HCT116 (cell line): ENCODE measurements around the gene PPP2R3C. TPM values are rescaled to one million over a fixed set of nuclear protein-coding genes. Genes with fewer than 3 reads are reported as not detected.

Experiments used
- ATAC-seq: fragments of 200-7000 bp; cut with Tn5 transposase; 2 replicates; pipeline ENCODE4 v1.9.1; 2020; ENCODE audit warnings: mild to moderate bottlenecking, moderate library complexity
- BruUV-seq: library from RNA; stranded (reverse); fragments of 400-500 nt; replicated peaks from 2 replicates; lab custom pipeline; 2021; lab: Mats Ljungman, UMichigan
- CTCF ChIA-PET: fragments of 300-600 bp; sonication (Branson Sonifier 250); formaldehyde crosslinking; loops from one replicate; lab custom pipeline; 2021; ENCODE audit warnings: antibody characterized with exemption; lab: Charles Lee
- POLR2A ChIA-PET: fragments of 300-600, 350-600 bp; sonication (Branson Sonifier 250); formaldehyde crosslinking; loops from one replicate; lab custom pipeline; 2021; ENCODE audit warnings: antibody characterized with exemption; lab: Charles Lee
- RAD21 ChIA-PET, 2 experiments: fragments of 300-600 bp; sonication (Branson Sonifier 250); formaldehyde crosslinking; loops; one replicate each; lab custom pipeline; 2023; ENCODE audit warnings: low total read pairs in 2 of 2; ENCODE audit not compliant: uncharacterized antibody in 2 of 2, unreplicated experiment in 2 of 2, low non-redundant PET in 1 of 2; lab: Charles Lee
- DNase-seq: peaks from one replicate; pipeline ENCODE4 v3.0.0-alpha.2; 2010; ENCODE audit warnings: low read depth, low spot score
- H2AFZ ChIP-seq: fragments of 200-600 bp; shearing (Covaris generic), sonication (generic); 2 replicates; pipeline ENCODE4 v1.6.1; 2017; ENCODE audit warnings: low read depth, mixed run types, mixed read lengths, antibody characterized with exemption, low read length; ENCODE audit not compliant: poor library complexity, severe bottlenecking
- H3K27ac ChIP-seq: 2 replicates; pipeline ENCODE4 v1.5.1; 2012; ENCODE audit warnings: low read depth, low read length
- H3K27me3 ChIP-seq: fragments of 200-600 bp; sonication (generic); 2 replicates; pipeline ENCODE4 v1.6.1; 2016; ENCODE audit warnings: mixed run types, low read length, mixed read lengths; ENCODE audit not compliant: insufficient read depth
- H3K36me3 ChIP-seq, 2 experiments: fragments of 200-500 bp in 1 of 2; fragments of 200-600 bp in 1 of 2; sonication (Bioruptor generic) in 1 of 2; sonication (generic) in 1 of 2; 2 replicates each; pipeline versions ENCODE4 v1.5.1 to v1.6.1; 2014 to 2016; ENCODE audit warnings: low read length in 2 of 2, inconsistent platforms in 1 of 2, mixed read lengths in 1 of 2, mixed run types in 1 of 2; ENCODE audit not compliant: insufficient read depth in 2 of 2, control insufficient read depth in 1 of 2
- H3K4me1 ChIP-seq, 2 experiments: fragments of 200-600 bp in 1 of 2; sonication (generic) in 1 of 2; 2 replicates each; pipeline versions ENCODE4 v1.5.1 to v1.6.1; 2012 to 2017; ENCODE audit warnings: low read length in 2 of 2, inconsistent platforms in 1 of 2, mild to moderate bottlenecking in 1 of 2, mixed read lengths in 1 of 2, mixed run types in 1 of 2, moderate library complexity in 1 of 2; ENCODE audit not compliant: insufficient read depth in 2 of 2, control insufficient read depth in 1 of 2
- H3K4me2 ChIP-seq: fragments of 200-600 bp; sonication (generic); 2 replicates; pipeline ENCODE4 v1.6.1; 2017; ENCODE audit warnings: mixed run types, low read length, mixed read lengths
- H3K4me3 ChIP-seq, 2 experiments: fragments of 200-600 bp in 1 of 2; sonication (generic) in 1 of 2; replicated peaks in 1 of 2; 2 replicates each; pipeline ENCODE4 v1.5.1; 2011 to 2016; ENCODE audit warnings: low read length in 2 of 2, control low read depth in 1 of 2, low read depth in 1 of 2, mild to moderate bottlenecking in 1 of 2, mixed read lengths in 1 of 2, mixed run types in 1 of 2
- H3K79me2 ChIP-seq: fragments of 200-600 bp; sonication (generic); 2 replicates; pipeline ENCODE4 v1.6.1; 2017; ENCODE audit warnings: mild to moderate bottlenecking, mixed run types, low read length, moderate library complexity, mixed read lengths; ENCODE audit not compliant: insufficient read depth
- H3K9ac ChIP-seq: fragments of 200-600 bp; sonication (generic); 2 replicates; pipeline ENCODE4 v1.6.1; 2016; ENCODE audit warnings: low read length, mixed read lengths
- H3K9me2 ChIP-seq: fragments of 200-600 bp; sonication (generic), shearing (Covaris generic); 2 replicates; pipeline ENCODE4 v1.6.1; 2017; ENCODE audit warnings: mixed run types, mild to moderate bottlenecking, moderate library complexity; ENCODE audit not compliant: insufficient read depth
- H3K9me3 ChIP-seq, 2 experiments: fragments of 200-500 bp in 1 of 2; fragments of 200-600 bp in 1 of 2; sonication (Bioruptor generic) in 1 of 2; sonication (generic) in 1 of 2; 2 replicates each; pipeline ENCODE4 v1.6.1; 2014 to 2017; ENCODE audit warnings: low read length in 2 of 2, mixed read lengths in 2 of 2, inconsistent platforms in 1 of 2, low read depth in 1 of 2, mild to moderate bottlenecking in 1 of 2, mixed run types in 1 of 2, moderate library complexity in 1 of 2; ENCODE audit not compliant: control insufficient read depth in 1 of 2, insufficient read depth in 1 of 2
- H4K20me1 ChIP-seq: fragments of 200-600 bp; sonication (generic), shearing (Covaris generic); 2 replicates; pipeline ENCODE4 v1.6.1; 2017; ENCODE audit warnings: mixed run types, mild to moderate bottlenecking, moderate library complexity; ENCODE audit not compliant: insufficient read depth
- ATF3 ChIP-seq: IDR thresholded peaks from 2 replicates; pipeline ENCODE4 v1.6.1; 2012
- CBX3 ChIP-seq: IDR thresholded peaks from 2 replicates; pipeline ENCODE4 v1.6.1; 2012; ENCODE audit warnings: low read depth
- CEBPB ChIP-seq: IDR thresholded peaks from 2 replicates; pipeline ENCODE4 v1.6.1; 2012; ENCODE audit warnings: low read depth
- POLR2A ChIP-seq: IDR thresholded peaks from 2 replicates; pipeline ENCODE4 v1.7.0; 2011; ENCODE audit warnings: borderline replicate concordance; ENCODE audit not compliant: insufficient read depth, insufficient read length; ENCODE audit errors: extremely low read depth
- RAD21 ChIP-seq: IDR thresholded peaks from 2 replicates; pipeline ENCODE4 v1.6.1; 2012; ENCODE audit warnings: low read depth, mild to moderate bottlenecking
- SIN3A ChIP-seq: IDR thresholded peaks from 2 replicates; pipeline ENCODE4 v1.6.1; 2012; ENCODE audit warnings: low read depth
- TCF7L2 ChIP-seq: IDR thresholded peaks from 2 replicates; pipeline ENCODE4 v1.7.0; 2011; ENCODE audit warnings: borderline replicate concordance, inconsistent platforms; ENCODE audit not compliant: insufficient read depth, insufficient read length; ENCODE audit errors: extremely low read depth
- YY1 ChIP-seq: IDR thresholded peaks from 2 replicates; pipeline ENCODE4 v1.6.1; 2011; ENCODE audit warnings: low read length, low read depth, moderate library complexity, mild to moderate bottlenecking; ENCODE audit not compliant: insufficient replicate concordance; ENCODE audit errors: extremely low read depth
- intact Hi-C: fragments of 100-400 bp; cut with micrococcal nuclease; formaldehyde crosslinking; loops from 2 replicates; pipeline ENCODE4 v1.10.0; 2022
- total RNA-seq: library from RNA; stranded (reverse); gene quantifications from one replicate; pipeline ENCODE4 v1.2.1, GENCODE V29; 2021; ENCODE audit not compliant: unreplicated experiment
- TF ChIP-seq, protein P1 (sequence below), 3 experiments: fragments of 200-600 bp in 1 of 3; sonication (generic) in 1 of 3; IDR thresholded peaks in 2 of 3; conservative IDR thresholded peaks in 1 of 3; 2 replicates each; pipeline ENCODE4 v1.5.1; 2012 to 2017; ENCODE audit warnings: low read depth in 2 of 3, low read length in 2 of 3, antibody characterized with exemption in 1 of 3, borderline replicate concordance in 1 of 3, control low read depth in 1 of 3, mild to moderate bottlenecking in 1 of 3, mixed read lengths in 1 of 3, mixed run types in 1 of 3, moderate library complexity in 1 of 3; ENCODE audit not compliant: insufficient read depth in 1 of 3
- TF ChIP-seq, protein P2 (sequence below): IDR thresholded peaks from 2 replicates; pipeline ENCODE4 v1.6.1; 2011; ENCODE audit warnings: mild to moderate bottlenecking, low read length, moderate library complexity; ENCODE audit not compliant: insufficient replicate concordance; ENCODE audit errors: extremely low read depth

PPP2R3C gene
- total RNA-seq, 1 experiment from 2014 or later: 14.1 TPM

- Histone ChIP-seq H3K79me2 (no peaks in the 10 kb centered on the region), H3K9ac (no peak overlapping the region), H3K9me3 (no peaks in the 10 kb centered on the region), H3K27me3 (no peaks in the 10 kb centered on the region), H3K36me3 (peaks cover 0 to 4% of the 10 kb centered on the region in 2 experiments; a peak in 1 of 4 replicates), H4K20me1 (no peaks in the 10 kb centered on the region), H3K9me2 (no peaks in the 10 kb centered on the region), H3K4me1 (no peaks in the 10 kb centered on the region; a peak in 1 of 4 replicates), H2AFZ (no peak overlapping the region), H3K4me2 (no peak overlapping the region), H3K27ac (no peak overlapping the region), H3K4me3 (no peak overlapping the region)
- POLR2A ChIA-PET: no interaction called here
- no TSS peak for BruUV-seq
- ATAC-seq: no peak
- RAD21 ChIA-PET: no interaction called here
- TF ChIP-seq TCF7L2 (no peak), SIN3A (no peak), RAD21 (no peak), POLR2A (no peak), YY1 (no peak), CEBPB (no peak), ATF3 (no peak), CBX3 (no peak)
- TF ChIP-seq, protein P1, sequence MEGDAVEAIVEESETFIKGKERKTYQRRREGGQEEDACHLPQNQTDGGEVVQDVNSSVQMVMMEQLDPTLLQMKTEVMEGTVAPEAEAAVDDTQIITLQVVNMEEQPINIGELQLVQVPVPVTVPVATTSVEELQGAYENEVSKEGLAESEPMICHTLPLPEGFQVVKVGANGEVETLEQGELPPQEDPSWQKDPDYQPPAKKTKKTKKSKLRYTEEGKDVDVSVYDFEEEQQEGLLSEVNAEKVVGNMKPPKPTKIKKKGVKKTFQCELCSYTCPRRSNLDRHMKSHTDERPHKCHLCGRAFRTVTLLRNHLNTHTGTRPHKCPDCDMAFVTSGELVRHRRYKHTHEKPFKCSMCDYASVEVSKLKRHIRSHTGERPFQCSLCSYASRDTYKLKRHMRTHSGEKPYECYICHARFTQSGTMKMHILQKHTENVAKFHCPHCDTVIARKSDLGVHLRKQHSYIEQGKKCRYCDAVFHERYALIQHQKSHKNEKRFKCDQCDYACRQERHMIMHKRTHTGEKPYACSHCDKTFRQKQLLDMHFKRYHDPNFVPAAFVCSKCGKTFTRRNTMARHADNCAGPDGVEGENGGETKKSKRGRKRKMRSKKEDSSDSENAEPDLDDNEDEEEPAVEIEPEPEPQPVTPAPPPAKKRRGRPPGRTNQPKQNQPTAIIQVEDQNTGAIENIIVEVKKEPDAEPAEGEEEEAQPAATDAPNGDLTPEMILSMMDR (IDR thresholded peaks at IDR 0.05 in 2 of 3, conservative IDR thresholded peaks at IDR 0.05 in 1 of 3; ENCODE audit: borderline replicate concordance in 1 of 3, insufficient read depth in 1 of 3, low read depth in 2 of 3, low read length in 2 of 3): no peak
- TF ChIP-seq, protein P2, sequence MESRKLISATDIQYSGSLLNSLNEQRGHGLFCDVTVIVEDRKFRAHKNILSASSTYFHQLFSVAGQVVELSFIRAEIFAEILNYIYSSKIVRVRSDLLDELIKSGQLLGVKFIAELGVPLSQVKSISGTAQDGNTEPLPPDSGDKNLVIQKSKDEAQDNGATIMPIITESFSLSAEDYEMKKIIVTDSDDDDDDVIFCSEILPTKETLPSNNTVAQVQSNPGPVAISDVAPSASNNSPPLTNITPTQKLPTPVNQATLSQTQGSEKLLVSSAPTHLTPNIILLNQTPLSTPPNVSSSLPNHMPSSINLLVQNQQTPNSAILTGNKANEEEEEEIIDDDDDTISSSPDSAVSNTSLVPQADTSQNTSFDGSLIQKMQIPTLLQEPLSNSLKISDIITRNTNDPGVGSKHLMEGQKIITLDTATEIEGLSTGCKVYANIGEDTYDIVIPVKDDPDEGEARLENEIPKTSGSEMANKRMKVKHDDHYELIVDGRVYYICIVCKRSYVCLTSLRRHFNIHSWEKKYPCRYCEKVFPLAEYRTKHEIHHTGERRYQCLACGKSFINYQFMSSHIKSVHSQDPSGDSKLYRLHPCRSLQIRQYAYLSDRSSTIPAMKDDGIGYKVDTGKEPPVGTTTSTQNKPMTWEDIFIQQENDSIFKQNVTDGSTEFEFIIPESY: no peak
- DNase-seq: no peak
- CTCF ChIA-PET: no interaction called here
- intact Hi-C loops: no loop called here
Observed at GRCh38 chr14:35079742-35080141, 42.0 kb downstream of the PPP2R3C start.
